ENCODE data around the gene OSTN. TPM values are rescaled to one million over a fixed set of nuclear protein-coding genes. Genes with fewer than 3 reads are reported as not detected.

Gene OSTN
- total and polyA plus RNA-seq, 9 donors: 0.02 to 0.43 (median 0.27) TPM; not detected in 5

DNA sequence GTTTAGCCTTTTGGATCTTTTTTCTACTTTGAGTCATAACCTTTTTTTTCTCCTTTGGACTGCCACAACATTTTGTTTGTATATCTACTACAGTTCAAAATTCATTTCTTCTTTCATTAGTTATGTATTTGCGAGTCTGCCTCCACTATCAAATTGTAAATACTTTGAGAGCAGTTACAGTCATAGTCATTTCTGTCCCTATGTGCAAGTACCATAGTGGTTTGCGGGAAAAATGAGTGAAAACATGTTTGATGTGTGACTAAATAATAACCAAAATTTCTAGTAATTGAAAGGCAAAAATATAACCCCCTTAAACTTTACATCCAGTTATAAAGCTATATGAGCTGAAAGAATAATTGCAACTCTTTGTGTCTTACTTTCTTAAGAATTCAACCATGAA, 84.4 kb downstream of the OSTN start:
- H3K36me3 ChIP-seq: no peaks in the 10 kb centered on the region
- no peaks in the 10 kb centered on the region for H3K4me1 ChIP-seq (ENCODE audit: insufficient read depth)
- H3K9me3 ChIP-seq: no peaks in the 10 kb centered on the region
- intact Hi-C loops (cut with DNase I): no loop called here
- H3K27ac ChIP-seq: no peak overlapping the region
- H3K27me3 ChIP-seq: no peaks in the 10 kb centered on the region
- no peak overlapping the region for H3K4me3 ChIP-seq
- TF ChIP-seq, protein P1, sequence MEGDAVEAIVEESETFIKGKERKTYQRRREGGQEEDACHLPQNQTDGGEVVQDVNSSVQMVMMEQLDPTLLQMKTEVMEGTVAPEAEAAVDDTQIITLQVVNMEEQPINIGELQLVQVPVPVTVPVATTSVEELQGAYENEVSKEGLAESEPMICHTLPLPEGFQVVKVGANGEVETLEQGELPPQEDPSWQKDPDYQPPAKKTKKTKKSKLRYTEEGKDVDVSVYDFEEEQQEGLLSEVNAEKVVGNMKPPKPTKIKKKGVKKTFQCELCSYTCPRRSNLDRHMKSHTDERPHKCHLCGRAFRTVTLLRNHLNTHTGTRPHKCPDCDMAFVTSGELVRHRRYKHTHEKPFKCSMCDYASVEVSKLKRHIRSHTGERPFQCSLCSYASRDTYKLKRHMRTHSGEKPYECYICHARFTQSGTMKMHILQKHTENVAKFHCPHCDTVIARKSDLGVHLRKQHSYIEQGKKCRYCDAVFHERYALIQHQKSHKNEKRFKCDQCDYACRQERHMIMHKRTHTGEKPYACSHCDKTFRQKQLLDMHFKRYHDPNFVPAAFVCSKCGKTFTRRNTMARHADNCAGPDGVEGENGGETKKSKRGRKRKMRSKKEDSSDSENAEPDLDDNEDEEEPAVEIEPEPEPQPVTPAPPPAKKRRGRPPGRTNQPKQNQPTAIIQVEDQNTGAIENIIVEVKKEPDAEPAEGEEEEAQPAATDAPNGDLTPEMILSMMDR (IDR thresholded peaks at IDR 0.05): no peak
- no peak for TF ChIP-seq POLR2A (IDR thresholded peaks at IDR 0.05)
- TF ChIP-seq EP300 (IDR thresholded peaks at IDR 0.05): no peak
- no peak for DNase-seq
- 91 to 96% (median 95%) methylated on average over 2 of the region's 2 CpGs for WGBS, 3 donors

DNA sequence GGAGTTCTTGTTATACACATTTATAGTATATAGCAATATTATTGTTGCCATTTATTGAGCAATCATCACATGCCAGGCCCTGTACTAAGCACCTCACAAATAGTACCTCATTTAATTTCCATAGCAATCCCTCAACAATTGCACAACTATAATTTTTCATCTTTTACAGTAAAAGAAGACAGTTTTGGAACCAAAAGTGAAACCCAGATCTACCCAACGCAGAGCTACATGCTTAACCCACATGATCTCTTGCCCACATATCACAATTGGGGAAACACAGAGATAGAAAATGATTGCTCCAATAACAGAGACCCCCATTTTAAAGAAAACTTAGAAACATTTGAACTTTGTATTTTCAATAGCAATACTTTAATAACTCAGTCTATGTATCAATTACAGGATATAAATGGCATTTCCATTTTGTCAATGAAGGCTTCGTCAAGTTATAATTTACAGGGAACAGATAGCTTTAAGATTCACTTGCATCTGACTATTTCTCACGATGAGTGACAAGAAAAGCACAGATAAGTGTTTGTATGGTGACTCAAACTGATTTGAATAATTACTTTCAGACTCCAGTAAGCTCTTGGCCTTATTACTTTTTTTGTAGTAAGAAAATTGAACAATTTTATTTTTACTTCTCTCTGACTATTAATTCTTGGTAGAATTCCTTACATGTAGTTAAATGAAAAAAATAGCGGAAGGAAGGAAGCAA, 91.4 kb downstream of the OSTN start:
- DNase-seq: no peak
- Histone ChIP-seq H3K36me3 (no peaks in the 10 kb centered on the region), H3K27me3 (no peaks in the 10 kb centered on the region), H3K27ac (no peak overlapping the region), H3K4me3 (no peak overlapping the region), H3K9me3 (no peaks in the 10 kb centered on the region), H3K4me1 (ENCODE audit: insufficient read depth) (no peaks in the 10 kb centered on the region)
- 84 to 86% (median 86%) methylated on average over 4 of the region's 4 CpGs for WGBS, 3 donors
- TF ChIP-seq, protein P1 (IDR thresholded peaks at IDR 0.05): no peak
- no peak for TF ChIP-seq EP300 (IDR thresholded peaks at IDR 0.05)
- TF ChIP-seq POLR2A (IDR thresholded peaks at IDR 0.05): no peak
- intact Hi-C loops (cut with DNase I): no loop called here

DNA sequence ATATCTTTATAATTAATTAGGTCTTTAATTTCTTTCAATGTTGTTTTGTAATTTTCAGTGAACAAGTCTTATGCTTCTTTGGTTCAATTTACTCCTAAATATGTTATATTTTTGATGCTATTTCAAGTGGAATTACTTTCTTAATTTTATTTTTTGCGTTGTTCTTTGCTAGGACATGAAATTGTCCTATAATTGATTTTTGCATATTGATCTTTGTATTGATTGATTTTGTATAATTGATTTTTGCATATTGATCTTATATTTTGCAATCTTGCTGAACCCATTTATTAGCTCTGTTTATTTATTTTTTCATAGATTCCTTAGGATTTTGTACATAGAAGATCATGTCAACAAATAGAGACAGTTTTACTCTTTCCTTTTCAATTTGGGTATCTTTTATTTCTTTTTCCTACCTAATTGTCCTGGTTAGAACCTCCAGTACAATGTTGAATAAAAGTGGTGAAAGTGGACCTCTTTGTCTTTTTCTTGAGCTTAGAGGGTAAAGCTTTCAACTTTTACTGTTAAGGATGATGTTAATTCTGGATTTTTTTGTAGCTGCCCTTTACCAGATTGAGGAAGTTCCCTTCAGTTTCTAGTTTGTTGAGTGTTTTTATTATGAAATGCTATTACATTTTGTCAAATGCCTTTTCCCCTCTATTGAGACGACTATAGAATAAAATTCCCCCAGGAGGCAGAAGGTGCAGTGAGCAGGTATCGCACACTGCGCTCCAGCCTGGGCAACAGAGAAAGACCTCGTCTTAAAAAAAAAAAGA, 93.4 kb downstream of the OSTN start:
- no peaks in the 10 kb centered on the region for H3K36me3 ChIP-seq
- H3K27ac ChIP-seq: no peak overlapping the region
- no peaks in the 10 kb centered on the region for H3K4me1 ChIP-seq (ENCODE audit: insufficient read depth)
- 73 to 95% (median 84%) methylated on average over 5 of the region's 5 CpGs for WGBS, 3 donors
- intact Hi-C loops (cut with DNase I): no loop called here
- DNase-seq: no peak
- no peak overlapping the region for H3K4me3 ChIP-seq
- no peaks in the 10 kb centered on the region for H3K27me3 ChIP-seq
- no peaks in the 10 kb centered on the region for H3K9me3 ChIP-seq
- TF ChIP-seq POLR2A (IDR thresholded peaks at IDR 0.05): no peak

DNA sequence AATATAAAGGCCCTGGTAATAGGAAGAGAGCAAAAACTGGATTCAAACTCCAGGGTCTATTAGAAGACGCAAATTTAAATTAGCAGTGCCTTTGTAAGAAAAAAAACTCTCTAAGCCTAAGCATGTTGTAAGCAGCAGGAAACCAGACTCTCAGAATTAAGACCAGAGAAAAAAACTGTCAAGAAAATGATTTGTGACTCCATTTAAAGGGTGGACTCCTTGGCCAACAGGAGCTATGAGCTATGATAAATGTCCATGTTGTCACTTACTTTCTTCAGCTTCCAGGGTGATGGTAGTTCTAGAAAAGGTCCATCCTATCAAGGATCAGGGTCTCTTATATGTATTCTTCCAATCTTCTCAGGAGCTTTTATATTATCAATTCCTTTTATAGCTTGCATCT, 95.2 kb downstream of the OSTN start:
- Histone ChIP-seq H3K9me3 (no peaks in the 10 kb centered on the region), H3K4me3 (no peak overlapping the region), H3K4me1 (ENCODE audit: insufficient read depth) (no peaks in the 10 kb centered on the region), H3K36me3 (no peaks in the 10 kb centered on the region), H3K27me3 (no peaks in the 10 kb centered on the region), H3K27ac (no peak overlapping the region)
- intact Hi-C loops (cut with DNase I): no loop called here
- WGBS, 3 donors: 97 to 100% (median 99%) methylated on average over 1 of the region's 1 CpG
- no peak for DNase-seq
- TF ChIP-seq EP300 (IDR thresholded peaks at IDR 0.05) (no peak), POLR2A (IDR thresholded peaks at IDR 0.05) (no peak)
- TF ChIP-seq, protein P1 (IDR thresholded peaks at IDR 0.05): no peak

- Histone ChIP-seq H3K27me3 (no peaks in the 10 kb centered on the region), H3K36me3 (no peaks in the 10 kb centered on the region), H3K4me3 (no peak overlapping the region), H3K27ac (no peak overlapping the region), H3K9me3 (no peaks in the 10 kb centered on the region), H3K4me1 (ENCODE audit: insufficient read depth) (no peaks in the 10 kb centered on the region)
- 67 to 85% (median 75%) methylated on average over 4 of the region's 4 CpGs for WGBS, 3 donors
- intact Hi-C loops (cut with DNase I): no loop called here
- DNase-seq: no peak
- TF ChIP-seq POLR2A (IDR thresholded peaks at IDR 0.05) (no peak), EP300 (IDR thresholded peaks at IDR 0.05) (no peak)
- TF ChIP-seq, protein P1 (IDR thresholded peaks at IDR 0.05): no peak
Observed at GRCh38 chr3:191296041-191296541, 97.0 kb downstream of the OSTN start.

Data from ovary (tissue), 9 donors.